H1 (cell line): Measurements from ENCODE around the gene LEUTX. TPM values are rescaled to one million over a fixed set of nuclear protein-coding genes. Genes with fewer than 3 reads are reported as not detected.

Experiments used
- CTCF ChIA-PET: fragments of 300-600 bp; sonication (Branson Sonifier 250); formaldehyde crosslinking; loops from one replicate; lab custom pipeline; 2021; ENCODE audit not compliant: partially characterized antibody; lab: Charles Lee
- POLR2A ChIA-PET: fragments of 300-600 bp; sonication (Branson Sonifier 250); formaldehyde crosslinking; loops from one replicate; lab custom pipeline; 2021; ENCODE audit warnings: inconsistent platforms; ENCODE audit not compliant: partially characterized antibody; lab: Charles Lee
- DNase-seq, 2 experiments: peaks; one replicate each; pipeline versions ENCODE4 v3.0.0 to v3.0.0-alpha.2; 2010 to 2022; ENCODE audit warnings: low spot score in 2 of 2, low read depth in 1 of 2, mixed read lengths in 1 of 2
- FAIRE-seq: peaks from 2 replicates; lab custom pipeline; 2011; peaks lifted over from hg19 to GRCh38; lab: Jason Lieb, UNC
- H2AFZ ChIP-seq: 2 replicates; pipeline ENCODE4 v1.8.1; 2012; ENCODE audit warnings: low read length, inconsistent platforms
- H2AK5ac ChIP-seq: 2 replicates; pipeline ENCODE4 v1.6.1; 2013; ENCODE audit warnings: low read depth, low read length
- H2BK120ac ChIP-seq: replicated peaks from 2 replicates; pipeline ENCODE3; 2013; ENCODE audit warnings: low read depth, low read length, inconsistent platforms
- H2BK12ac ChIP-seq: 2 replicates; pipeline ENCODE4 v1.6.1; 2013; ENCODE audit warnings: low read depth, low read length
- H2BK15ac ChIP-seq: 2 replicates; pipeline ENCODE4 v1.6.1; 2013; ENCODE audit warnings: low read length
- H2BK20ac ChIP-seq: 2 replicates; pipeline ENCODE4 v1.6.1; 2013; ENCODE audit warnings: low read length
- H2BK5ac ChIP-seq: 2 replicates; pipeline ENCODE4 v1.6.1; 2013; ENCODE audit warnings: low read depth, low read length
- H3K14ac ChIP-seq: 2 replicates; pipeline ENCODE4 v1.6.1; 2013; ENCODE audit warnings: inconsistent platforms; ENCODE audit not compliant: insufficient read length
- H3K18ac ChIP-seq: 2 replicates; pipeline ENCODE4 v1.6.1; 2013; ENCODE audit warnings: low read length; ENCODE audit errors: extremely low read depth
- H3K23ac ChIP-seq: 2 replicates; pipeline ENCODE4 v1.6.1; 2013; ENCODE audit warnings: inconsistent platforms; ENCODE audit not compliant: insufficient read length
- H3K23me2 ChIP-seq: 2 replicates; pipeline ENCODE4 v1.6.1; 2013; ENCODE audit warnings: low read depth, low read length
- H3K27ac ChIP-seq: 2 replicates; pipeline ENCODE4 v1.6.1; 2011; ENCODE audit warnings: low read depth, low read length, inconsistent platforms
- H3K27me3 ChIP-seq, 4 experiments: replicated peaks in 1 of 4; 1 replicate in 1 of 4; 2 replicates in 3 of 4; pipeline versions ENCODE4 v1.6.1 to v1.8.1; 2011 to 2013; ENCODE audit warnings: low read length in 3 of 4, mild to moderate bottlenecking in 3 of 4, inconsistent platforms in 2 of 4, mixed read lengths in 2 of 4, moderate library complexity in 1 of 4; ENCODE audit not compliant: control insufficient read depth in 3 of 4, insufficient read depth in 3 of 4; ENCODE audit errors: extremely low read depth in 1 of 4
- H3K36me3 ChIP-seq, 4 experiments: 2 replicates each; pipeline versions ENCODE4 v1.6.1 to v1.8.1; 2011 to 2013; ENCODE audit warnings: mild to moderate bottlenecking in 4 of 4, low read length in 3 of 4, moderate library complexity in 2 of 4, control low read depth in 1 of 4, inconsistent platforms in 1 of 4; ENCODE audit not compliant: insufficient read depth in 4 of 4, control insufficient read depth in 2 of 4
- H3K4ac ChIP-seq: replicated peaks from 2 replicates; pipeline ENCODE3; 2013; ENCODE audit warnings: low read length, low read depth, mixed read lengths, inconsistent platforms; ENCODE audit not compliant: insufficient read length
- H3K4me1 ChIP-seq, 4 experiments: replicated peaks in 1 of 4; 1 replicate in 1 of 4; 2 replicates in 3 of 4; pipeline versions ENCODE4 v1.6.1 to v1.8.1; 2011 to 2013; ENCODE audit warnings: low read length in 3 of 4, inconsistent platforms in 2 of 4, mixed read lengths in 1 of 4; ENCODE audit not compliant: insufficient read depth in 4 of 4, control insufficient read depth in 3 of 4
- H3K4me2 ChIP-seq, 2 experiments: 2 replicates each; pipeline versions ENCODE4 v1.6.1 to v1.8.1; 2011 to 2013; ENCODE audit warnings: low read depth in 2 of 2, low read length in 2 of 2, control low read depth in 1 of 2, inconsistent platforms in 1 of 2, mild to moderate bottlenecking in 1 of 2; ENCODE audit not compliant: insufficient read depth in 1 of 2
- H3K4me3 ChIP-seq, 4 experiments: fragments of 200-600, 300-600 bp in 1 of 4; sonication (generic), shearing (Covaris generic), sonication (Bioruptor Twin) in 1 of 4; 2 replicates each; pipeline versions ENCODE4 v1.5.1 to v1.8.1; 2011 to 2016; ENCODE audit warnings: low read length in 4 of 4, low read depth in 3 of 4, control low read depth in 2 of 4, inconsistent platforms in 2 of 4, mild to moderate bottlenecking in 2 of 4, mixed read lengths in 1 of 4, moderate library complexity in 1 of 4; ENCODE audit not compliant: insufficient read depth in 2 of 4; ENCODE audit errors: extremely low read depth in 1 of 4
- H3K56ac ChIP-seq: replicated peaks from 2 replicates; pipeline ENCODE3; 2013; ENCODE audit warnings: low read depth, mild to moderate bottlenecking, mixed read lengths, low read length, inconsistent platforms; ENCODE audit not compliant: insufficient read length
- H3K79me1 ChIP-seq: 2 replicates; pipeline ENCODE4 v1.6.1; 2013; ENCODE audit warnings: low read depth, low read length, control low read depth
- H3K79me2 ChIP-seq, 2 experiments: 2 replicates each; pipeline versions ENCODE4 v1.6.1 to v1.8.1; 2012 to 2013; ENCODE audit warnings: low read length in 2 of 2, mild to moderate bottlenecking in 2 of 2, inconsistent platforms in 1 of 2; ENCODE audit not compliant: insufficient read depth in 2 of 2, control insufficient read depth in 1 of 2
- H3K9ac ChIP-seq, 4 experiments: replicated peaks in 1 of 4; 1 replicate in 1 of 4; 2 replicates in 3 of 4; pipeline versions ENCODE4 v1.6.1 to v1.8.1; 2011 to 2013; ENCODE audit warnings: low read depth in 3 of 4, low read length in 3 of 4, control low read depth in 2 of 4, mild to moderate bottlenecking in 2 of 4, moderate library complexity in 2 of 4, inconsistent platforms in 1 of 4; ENCODE audit errors: extremely low read depth in 1 of 4
- H3K9me3 ChIP-seq, 2 experiments: 2 replicates each; pipeline versions ENCODE4 v1.6.1 to v1.8.1; 2012 to 2013; ENCODE audit warnings: mild to moderate bottlenecking in 2 of 2, moderate library complexity in 2 of 2, control low read depth in 1 of 2, inconsistent platforms in 1 of 2, low read depth in 1 of 2, low read length in 1 of 2, mixed read lengths in 1 of 2; ENCODE audit not compliant: insufficient read depth in 2 of 2
- H4K20me1 ChIP-seq, 2 experiments: replicated peaks in 1 of 2; 2 replicates each; pipeline versions ENCODE3 to v1.8.1; 2011 to 2013; ENCODE audit warnings: inconsistent platforms in 2 of 2, low read length in 2 of 2, mild to moderate bottlenecking in 1 of 2; ENCODE audit not compliant: insufficient read depth in 2 of 2, control insufficient read depth in 1 of 2
- H4K5ac ChIP-seq: 2 replicates; pipeline ENCODE4 v1.6.1; 2013; ENCODE audit warnings: low read length, low read depth, mixed read lengths, inconsistent platforms; ENCODE audit not compliant: insufficient read length
- H4K8ac ChIP-seq: 2 replicates; pipeline ENCODE4 v1.8.0; 2013; ENCODE audit warnings: mild to moderate bottlenecking, moderate library complexity, low read length, inconsistent platforms; ENCODE audit not compliant: insufficient read depth; ENCODE audit errors: extremely low read depth
- H4K91ac ChIP-seq: replicated peaks from 2 replicates; pipeline ENCODE3; 2013; ENCODE audit warnings: low read length, mixed read lengths, inconsistent platforms; ENCODE audit not compliant: insufficient read length
- TAF7 ChIP-seq: optimal IDR thresholded peaks from 2 replicates; pipeline ENCODE3; 2011; ENCODE audit warnings: low read depth, mild to moderate bottlenecking, inconsistent platforms, low read length, moderate library complexity, borderline replicate concordance
- WGBS, 2 experiments: shearing (Covaris generic) in 1 of 2; methylation state at CpG; one replicate each; pipeline versions ENCODE4 v1.1.6 to v1.1.7; 2013 to 2015; ENCODE audit warnings: low lambda C conversion rate in 2 of 2, mixed read lengths in 2 of 2, inconsistent platforms in 1 of 2, low coverage in 1 of 2, missing lambda C conversion rate in 1 of 2; ENCODE audit not compliant: insufficient replicate concordance in 2 of 2, insufficient coverage in 1 of 2, insufficient read length in 1 of 2; ENCODE audit errors: extremely low coverage in 1 of 2, missing lambda C conversion rate in 1 of 2; 5-methylcytosine and 5-hydroxymethylcytosine counted together
- polyA plus RNA-seq, 7 experiments: library from polyadenylated mRNA; depleted of rRNA in 3 of 7; stranded (reverse) in 5 of 7; unstranded in 2 of 7; fragments of >200 nt in 5 of 7; fragments of 200-250 nt in 2 of 7; gene quantifications; 1 replicate in 5 of 7; 2 replicates in 1 of 7; 4 replicates in 1 of 7; pipeline versions ENCODE4 v1.2.1 to v1.2.3, GENCODE V29; 2011 to 2013; ENCODE audit warnings: missing spikeins in 2 of 7, mixed read lengths in 2 of 7
- total RNA-seq: library from RNA; stranded (reverse); fragmentation: NEBNext Ultra II Directional; extraction: Animal tissue kit (Norgen Biotek cat#: 25700); gene quantifications from 2 replicates; pipeline ENCODE4 v1.2.1, GENCODE V29; 2021

The LEUTX gene
- total and polyA plus RNA-seq, 2 of the 8 experiments (the other 6 are each of a cell fraction or from before 2014, with no cell fraction given) = not detected

DNA sequence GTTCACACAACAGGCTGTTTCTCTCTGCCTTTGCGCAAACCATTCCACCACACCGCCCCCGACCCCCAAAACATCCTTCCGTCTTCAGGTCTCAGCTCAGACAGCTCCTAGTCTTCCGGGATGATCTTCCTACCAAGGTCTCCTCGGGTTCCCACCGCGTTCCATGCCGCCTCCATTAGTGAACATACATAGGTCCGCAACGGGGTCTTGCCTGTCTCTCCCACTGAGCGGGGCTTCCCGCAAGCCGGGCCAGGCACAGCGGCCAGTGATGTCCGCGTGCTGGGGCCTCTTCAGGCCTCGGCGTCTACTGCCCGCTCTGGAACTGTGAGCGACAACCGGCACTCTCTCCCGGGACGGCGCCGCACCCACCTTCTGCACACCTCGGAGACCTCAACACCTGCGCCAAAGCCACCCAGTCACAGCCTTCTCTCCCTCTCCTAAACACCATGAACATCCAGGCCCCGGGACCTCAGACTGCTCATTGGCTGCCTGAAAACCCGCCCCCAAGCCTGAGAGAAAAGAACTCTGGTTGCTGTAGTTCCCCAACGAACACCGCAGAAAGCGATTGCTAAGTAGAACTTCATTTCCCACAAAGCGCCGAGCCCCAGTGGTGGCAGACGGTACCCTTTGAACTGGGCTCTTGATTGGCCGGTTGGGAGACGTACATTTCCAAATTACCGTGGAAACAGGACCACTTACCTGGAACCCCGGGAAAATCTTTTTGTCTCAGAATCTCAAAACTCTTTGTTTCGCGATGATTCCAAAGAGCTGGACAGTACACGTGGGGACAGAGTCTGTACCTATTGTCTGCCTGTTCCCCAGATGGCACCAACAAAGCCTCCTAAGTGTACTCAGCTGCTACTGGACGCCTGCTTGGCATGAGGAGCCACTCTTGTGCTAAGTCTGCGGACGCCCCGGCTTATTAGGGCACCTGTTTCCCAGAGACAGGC is 45.8 kb downstream of the LEUTX start:
- no peak overlapping the region for H3K4ac ChIP-seq
- peak overlapping the region; percentile 56; the same call in 1 of the 2 replicates for H3K18ac ChIP-seq
- peak overlapping the region; percentile 65 for H4K5ac ChIP-seq
- peak overlapping the region; percentile 54 for H3K27ac ChIP-seq
- H3K23me2 ChIP-seq = peaks cover 10% of the 10 kb centered on the region
- peaks cover 0 to 8% (median 3%) of the 10 kb centered on the region in 4 experiments; a peak in 4 of 7 replicates for H3K4me1 ChIP-seq
- H3K23ac ChIP-seq = no peak overlapping the region
- no peak overlapping the region for H3K14ac ChIP-seq
- H2BK20ac ChIP-seq = no peak overlapping the region
- H3K36me3 ChIP-seq = peaks cover 2 to 27% (median 9%) of the 10 kb centered on the region in 4 experiments; a peak in 6 of 8 replicates
- no peak overlapping the region for H3K56ac ChIP-seq
- 0 out of 4 replicates have a peak, but pooled peaks cover 0 to 2% of the 10 kb centered on the region in 2 experiments for H3K79me2 ChIP-seq
- H2BK15ac ChIP-seq = 0 out of 2 replicates have a peak overlapping the region, but pooled peaks have one; percentile 92
- no peaks in the 10 kb centered on the region for H3K9me3 ChIP-seq
- H4K91ac ChIP-seq = no peak overlapping the region
- H3K27me3 ChIP-seq = no peaks in the 10 kb centered on the region
- no peaks in the 10 kb centered on the region for H4K20me1 ChIP-seq
- H3K4me2 ChIP-seq = peak overlapping the region; percentile 83 to 85
- peak overlapping the region; percentile 72 to 95 (median 89) for H3K4me3 ChIP-seq
- no peak overlapping the region for H2AK5ac ChIP-seq
- WGBS, 2 experiments = 10% methylated on average over 43 of the region's 47 CpGs; no CpG with 5 or more reads in 1 of the 2 experiments
- H2AFZ ChIP-seq = peak overlapping the region; percentile 66
- peak; percentile 75 to 86 for DNase-seq
- CTCF ChIA-PET = interaction anchor here (0.6 to 3.5 kb wide), 4 partner anchors 18 to 278 kb away, joined by 3 to 14 read pairs (median 6); no protein-coding TSS in a partner anchor
- H2BK5ac ChIP-seq = peak overlapping the region; percentile 54; the same call in 1 of the 2 replicates
- 0 out of 2 replicates have a peak overlapping the region, but pooled peaks have one; percentile 52 for H2BK12ac ChIP-seq
- peak overlapping the region; percentile 66 to 68 (median 67) for H3K9ac ChIP-seq
- H4K8ac ChIP-seq = peak overlapping the region; percentile 66; the same call in 1 of the 2 replicates
- H2BK120ac ChIP-seq = peak overlapping the region; percentile 28
- POLR2A ChIA-PET = interaction anchor here (0.6 to 3.2 kb wide), 9 partner anchors 9 to 52 kb away, joined by 3 to 19 read pairs (median 4); partner anchors contain the start of genes DYRK1B and FBL
- no peaks in the 10 kb centered on the region; the same call in 1 of the 2 replicates for H3K79me1 ChIP-seq
- peak; percentile 97 for FAIRE-seq
- TF ChIP-seq TAF7 = no peak
